DMS153 treated with DMSO at 0.1 percent for 48 hours (cell line): ENCODE data around the gene ADCK2.
"Not testable (repeated sequence)": the region's sequence is repeated elsewhere in the genome, so short reads cannot be mapped to it uniquely, and the experiment has no call there.

Experiments used
- DNase-seq: peaks from one replicate; lab custom pipeline; 2025; ENCODE audit not compliant: unreplicated experiment; lab: John Stamatoyannopoulos, UW

Gene ADCK2

DNA sequence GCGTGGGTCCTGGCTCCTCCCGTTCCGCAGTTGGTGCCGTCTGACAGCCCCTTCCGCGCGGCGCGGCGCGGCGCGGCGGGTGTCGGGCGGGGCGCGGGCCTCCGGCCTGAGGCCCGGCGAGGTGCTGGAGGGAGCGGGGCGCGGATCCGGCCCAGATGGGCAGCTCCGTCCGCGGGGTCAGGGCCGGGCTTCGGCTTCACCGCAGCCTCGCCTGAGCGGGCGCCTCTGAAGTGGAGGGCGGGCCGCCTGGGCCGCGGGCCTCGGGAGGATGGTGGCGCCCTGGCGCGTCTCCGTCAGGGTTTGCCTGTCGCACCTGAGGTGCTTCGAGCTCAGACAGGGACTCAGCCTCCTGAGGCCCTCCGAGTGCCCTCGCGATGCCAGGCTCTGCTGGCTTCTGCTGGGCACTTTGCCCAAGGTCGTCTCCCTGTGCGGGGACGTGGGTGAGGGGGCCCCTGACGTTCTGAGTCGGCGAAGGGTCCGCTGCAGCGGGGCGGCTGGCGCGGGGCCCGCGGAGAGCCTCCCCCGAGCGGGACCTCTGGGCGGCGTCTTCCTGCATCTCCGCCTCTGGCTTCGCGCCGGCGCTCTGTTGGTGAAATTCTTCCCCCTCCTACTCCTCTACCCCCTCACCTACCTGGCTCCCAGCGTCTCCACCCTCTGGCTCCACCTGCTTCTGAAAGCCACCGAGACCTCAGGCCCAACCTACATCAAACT lies 473 bp downstream of the ADCK2 start:
- DNase-seq, result peak; percentile 58

DNA sequence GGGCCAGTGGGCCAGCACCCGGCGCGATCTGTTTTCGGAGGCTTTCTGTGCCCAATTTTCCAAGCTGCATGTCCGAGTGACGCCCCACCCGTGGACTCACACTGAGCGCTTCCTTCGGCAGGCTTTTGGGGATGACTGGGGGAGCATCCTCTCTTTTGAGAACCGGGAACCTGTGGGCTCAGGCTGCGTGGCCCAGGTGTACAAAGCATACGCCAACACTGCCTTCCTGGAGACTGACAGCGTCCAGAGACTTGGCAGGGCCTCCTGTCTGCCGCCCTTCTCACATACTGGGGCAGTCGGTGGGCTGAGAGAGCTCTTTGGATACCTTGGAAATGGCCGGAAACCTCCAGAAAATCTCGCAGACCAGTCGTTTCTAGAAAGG lies 1.0 kb downstream of the ADCK2 start:
- DNase-seq, result no peak

DNA sequence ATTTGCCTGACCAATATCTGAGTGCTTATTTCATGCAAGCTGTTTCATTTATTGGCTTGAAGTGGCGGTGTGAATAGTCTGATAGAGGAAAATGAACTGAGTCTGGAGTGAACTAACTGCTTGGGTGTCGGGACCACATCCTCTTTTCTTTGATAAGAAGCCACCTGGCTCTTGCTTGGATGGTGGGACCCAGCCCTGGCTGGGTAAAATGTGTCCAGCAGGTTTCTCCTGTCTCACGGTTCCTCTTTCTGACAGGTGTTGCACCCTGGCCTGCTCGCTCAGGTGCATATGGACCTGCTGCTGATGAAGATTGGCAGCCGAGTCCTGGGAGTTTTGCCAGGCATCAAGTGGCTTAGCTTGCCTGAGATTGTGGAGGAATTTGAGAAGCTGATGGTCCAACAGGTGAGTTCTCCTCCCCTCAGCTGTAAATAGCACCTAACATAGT lies 1.6 kb downstream of the ADCK2 start:
- no peak for DNase-seq

DNA sequence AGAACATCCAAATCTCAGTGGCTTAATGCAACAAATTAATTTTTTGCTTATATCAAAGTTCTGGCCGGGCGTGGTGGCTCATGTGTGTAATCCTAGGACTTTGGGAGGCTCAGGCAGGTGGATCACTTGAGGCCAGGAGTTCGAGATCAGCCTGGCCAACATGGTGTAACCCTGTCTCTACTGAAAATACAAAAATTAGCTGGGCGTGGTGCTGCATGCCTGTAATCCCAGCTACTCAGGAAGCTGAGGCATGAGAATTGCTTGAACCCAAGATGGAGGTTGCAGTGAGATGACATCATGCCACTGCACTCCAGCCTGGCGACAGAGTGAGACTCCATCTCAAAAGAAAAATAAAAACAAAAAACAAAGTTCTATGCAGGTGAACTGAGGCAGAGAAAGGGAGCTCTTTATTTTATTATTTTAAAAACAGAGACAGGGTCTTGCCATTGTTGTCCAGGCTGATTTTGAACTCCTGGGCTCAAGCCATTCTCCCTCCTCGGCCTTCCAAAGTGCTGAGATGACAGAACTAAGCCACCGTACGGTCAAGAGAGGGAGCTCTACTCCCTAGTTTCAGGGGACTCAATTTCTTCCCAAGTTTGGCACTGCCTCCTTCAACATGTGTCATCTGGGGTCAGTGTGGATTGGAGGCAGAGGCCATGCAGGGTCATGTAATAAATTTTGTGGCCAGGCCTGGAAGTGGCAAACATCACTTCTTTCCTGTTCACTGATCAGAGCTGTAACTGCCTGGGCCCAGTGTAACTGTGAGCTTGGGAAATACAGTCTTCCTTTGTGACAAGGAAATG lies 2.4 kb downstream of the ADCK2 start:
- no peak for DNase-seq

GRCh38 chr7:140675726-140676125 lies 3.0 kb downstream of the ADCK2 start:
- no peak for DNase-seq

GRCh38 chr7:140676306-140676705 lies 3.6 kb downstream of the ADCK2 start:
- no peak for DNase-seq

GRCh38 chr7:140676956-140677355 lies 4.2 kb downstream of the ADCK2 start:
- DNase-seq, result not testable (repeated sequence)

DNA sequence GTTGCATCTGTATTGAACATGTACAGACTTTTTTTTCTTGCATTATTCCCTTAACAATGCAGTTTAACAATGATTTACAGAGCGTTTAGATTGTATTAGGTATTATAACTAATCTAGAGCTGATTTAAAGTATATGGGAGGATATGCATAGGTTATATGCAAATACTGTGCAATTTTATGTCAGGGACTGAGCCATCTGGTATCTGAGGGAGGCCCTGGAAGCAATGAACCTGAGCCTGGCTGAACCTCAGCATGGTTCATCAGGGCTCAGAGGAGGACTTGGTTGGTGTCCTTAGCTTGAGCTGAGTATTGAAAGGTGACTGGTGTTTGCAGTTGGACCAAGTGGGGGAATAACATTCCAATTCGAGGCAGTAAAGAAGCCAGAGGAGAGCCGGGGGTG lies 4.8 kb downstream of the ADCK2 start:
- no peak for DNase-seq

DNA sequence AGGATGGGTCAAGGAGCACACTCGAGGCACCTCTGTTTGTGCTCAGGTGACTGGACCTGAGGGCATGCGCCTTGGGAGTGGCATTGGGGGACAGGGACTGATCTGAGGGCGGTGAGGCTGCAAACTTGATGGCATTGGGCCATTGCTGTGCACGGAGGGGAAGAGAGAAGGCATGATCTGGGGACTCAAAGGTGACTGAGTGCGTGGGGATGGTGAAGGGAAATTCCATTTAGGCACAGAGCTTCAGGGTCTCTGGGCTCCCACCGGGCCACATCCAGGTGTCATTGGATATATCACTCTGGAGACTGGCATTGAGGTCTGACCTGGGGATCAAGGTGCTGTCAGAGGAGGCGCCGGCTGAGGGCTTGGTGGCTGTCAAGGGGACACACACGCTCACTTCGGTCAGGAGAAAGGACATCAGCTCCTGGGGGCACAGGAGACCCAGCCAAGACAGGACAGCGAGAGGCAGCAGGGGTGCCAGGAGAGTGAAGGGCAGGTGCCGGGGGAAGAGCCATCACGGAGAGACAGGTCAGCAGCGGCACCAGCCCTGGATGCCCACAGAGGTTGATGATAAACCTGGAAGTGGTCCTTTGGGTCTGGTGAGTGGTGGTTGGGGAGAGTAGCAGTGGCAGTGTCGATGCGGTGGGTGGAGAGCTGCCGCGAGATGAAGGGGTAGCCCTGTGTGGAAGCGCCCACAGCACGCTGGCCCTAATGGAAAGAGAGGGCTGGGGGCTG lies 5.5 kb downstream of the ADCK2 start:
- no peak for DNase-seq

DNA sequence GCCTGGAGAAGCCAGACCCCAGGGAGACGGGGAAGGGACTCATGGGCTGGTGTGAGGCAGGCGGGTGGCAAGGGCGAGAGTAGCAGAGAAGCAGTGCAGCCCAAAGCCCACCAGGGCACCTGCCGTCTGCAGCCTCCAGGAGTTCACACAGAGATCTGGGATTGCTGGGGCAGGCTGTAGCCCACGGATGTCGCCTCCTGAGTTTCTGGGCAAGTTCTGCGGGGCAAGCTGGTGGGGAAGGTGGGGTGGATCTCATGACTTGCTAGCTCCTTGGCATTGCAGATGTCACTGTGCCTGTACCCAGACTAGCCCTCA lies 6.0 kb downstream of the ADCK2 start:
- no peak for DNase-seq

- no peak for DNase-seq
Observed at GRCh38 chr7:140679186-140679585, 6.4 kb downstream of the ADCK2 start.

GRCh38 chr7:140680886-140681285 lies 8.1 kb downstream of the ADCK2 start:
- DNase-seq, result no peak

- no peak for DNase-seq
Observed at GRCh38 chr7:140681766-140682165, 9.0 kb downstream of the ADCK2 start.

- no peak for DNase-seq
Observed at GRCh38 chr7:140683657-140684056, 10.9 kb downstream of the ADCK2 start.

DNA sequence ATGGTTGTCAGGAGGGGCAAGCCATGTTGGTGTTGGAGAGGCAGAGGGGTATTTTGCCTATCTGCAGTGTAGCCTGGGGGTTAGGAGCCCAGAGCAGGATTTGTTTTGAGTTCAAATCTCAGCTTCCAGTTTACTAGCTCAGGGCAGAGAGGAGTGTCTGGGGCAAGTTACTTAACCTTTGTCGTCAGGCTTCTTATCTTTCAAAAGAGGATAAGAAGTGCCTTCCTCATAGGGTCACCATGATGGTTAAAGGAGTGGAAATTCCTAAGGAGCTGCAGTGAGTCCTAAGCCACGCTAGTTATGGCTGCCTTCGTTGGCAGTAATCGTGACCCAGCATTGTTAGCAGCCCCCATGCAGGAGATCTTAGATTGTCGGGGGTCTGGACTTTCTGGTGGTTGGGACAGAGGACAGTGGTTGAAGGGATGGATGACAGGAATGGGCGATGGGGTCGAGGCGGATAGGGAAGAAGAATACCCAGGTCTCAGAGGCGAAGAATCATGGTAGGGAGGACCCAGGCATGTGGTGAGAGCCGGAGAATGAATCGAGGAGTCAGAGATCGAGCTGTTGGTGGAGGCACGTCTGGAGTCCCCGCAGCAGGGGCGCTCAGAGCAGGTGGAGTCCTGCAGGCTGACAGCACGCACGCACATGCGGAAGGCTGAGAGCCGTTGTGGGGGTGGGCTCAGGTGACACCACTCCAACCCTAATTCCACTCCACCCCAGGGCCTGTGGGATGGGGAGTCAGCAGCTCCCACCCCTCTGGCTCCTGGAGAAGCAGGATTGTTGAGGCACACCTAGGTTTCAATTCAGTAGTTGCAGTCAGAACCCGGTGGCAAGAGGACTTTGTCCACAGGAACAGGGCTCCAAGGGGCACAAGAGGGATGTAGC lies 11.6 kb downstream of the ADCK2 start:
- DNase-seq, result no peak

GRCh38 chr7:140685407-140686087 lies 12.8 kb downstream of the ADCK2 start:
- DNase-seq, result no peak

- DNase-seq, result no peak
Observed at GRCh38 chr7:140686921-140687320, 14.2 kb downstream of the ADCK2 start.

- no peak for DNase-seq
Observed at GRCh38 chr7:140688341-140688740, 15.6 kb downstream of the ADCK2 start.

DNA sequence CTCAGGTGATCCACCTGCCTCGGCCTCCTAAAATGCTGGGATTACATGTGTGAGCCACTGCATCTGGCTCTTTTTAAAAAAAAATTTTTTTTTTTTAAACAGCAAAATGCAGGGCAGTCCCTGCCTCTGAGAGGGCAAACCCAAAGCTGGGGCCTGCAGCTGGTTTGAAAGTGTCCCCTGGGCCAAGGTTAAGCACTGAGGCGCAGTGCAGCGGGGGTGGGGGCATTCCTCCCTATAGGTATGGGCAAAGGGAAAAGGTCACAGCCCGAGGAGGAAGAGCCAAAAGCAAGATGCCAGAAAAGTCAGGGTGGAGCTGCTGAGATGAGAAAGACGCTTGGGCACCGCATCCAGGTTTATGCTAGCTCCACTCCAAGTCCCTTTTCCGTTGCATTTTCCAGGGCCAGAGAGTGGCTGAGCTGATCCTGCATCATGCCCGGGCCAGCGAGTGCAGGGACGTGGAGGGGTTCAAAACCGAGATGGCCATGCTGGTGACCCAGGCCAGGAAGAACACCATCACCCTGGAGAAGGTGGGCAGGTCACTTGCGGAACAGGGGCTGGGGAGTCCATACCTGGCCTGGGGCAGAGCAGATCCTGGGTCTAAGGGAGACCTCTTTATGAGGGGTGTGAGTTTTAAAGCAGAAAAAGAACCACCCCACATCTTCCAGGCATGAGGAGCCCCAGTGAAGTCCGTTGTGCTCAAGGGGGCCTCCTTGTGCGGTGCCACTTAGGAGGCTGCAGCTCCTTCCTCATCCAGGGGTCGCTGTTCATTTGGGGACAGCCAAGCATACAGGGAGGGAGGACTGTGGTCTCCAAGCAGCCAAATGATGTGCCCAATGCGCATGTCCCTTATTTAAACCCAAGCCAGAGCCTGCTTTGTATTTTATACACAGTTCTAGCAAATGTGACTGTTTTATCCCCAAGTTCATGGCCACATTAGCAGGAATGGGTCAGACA lies 16.7 kb downstream of the ADCK2 start:
- no peak for DNase-seq
